HG02943 (cell line): ENCODE results near the gene UTS2R.
"Not testable (repeated sequence)": the region's sequence is repeated elsewhere in the genome, so short reads cannot be mapped to it uniquely, and the experiment has no call there.

Experiments used
- ATAC-seq: cut with Tn5 transposase; IDR thresholded peaks from one replicate; pipeline ENCODE4 v1.9.1; 2021; ENCODE audit warnings: mild to moderate bottlenecking, low read depth, moderate library complexity; ENCODE audit not compliant: unreplicated experiment

The UTS2R gene

DNA sequence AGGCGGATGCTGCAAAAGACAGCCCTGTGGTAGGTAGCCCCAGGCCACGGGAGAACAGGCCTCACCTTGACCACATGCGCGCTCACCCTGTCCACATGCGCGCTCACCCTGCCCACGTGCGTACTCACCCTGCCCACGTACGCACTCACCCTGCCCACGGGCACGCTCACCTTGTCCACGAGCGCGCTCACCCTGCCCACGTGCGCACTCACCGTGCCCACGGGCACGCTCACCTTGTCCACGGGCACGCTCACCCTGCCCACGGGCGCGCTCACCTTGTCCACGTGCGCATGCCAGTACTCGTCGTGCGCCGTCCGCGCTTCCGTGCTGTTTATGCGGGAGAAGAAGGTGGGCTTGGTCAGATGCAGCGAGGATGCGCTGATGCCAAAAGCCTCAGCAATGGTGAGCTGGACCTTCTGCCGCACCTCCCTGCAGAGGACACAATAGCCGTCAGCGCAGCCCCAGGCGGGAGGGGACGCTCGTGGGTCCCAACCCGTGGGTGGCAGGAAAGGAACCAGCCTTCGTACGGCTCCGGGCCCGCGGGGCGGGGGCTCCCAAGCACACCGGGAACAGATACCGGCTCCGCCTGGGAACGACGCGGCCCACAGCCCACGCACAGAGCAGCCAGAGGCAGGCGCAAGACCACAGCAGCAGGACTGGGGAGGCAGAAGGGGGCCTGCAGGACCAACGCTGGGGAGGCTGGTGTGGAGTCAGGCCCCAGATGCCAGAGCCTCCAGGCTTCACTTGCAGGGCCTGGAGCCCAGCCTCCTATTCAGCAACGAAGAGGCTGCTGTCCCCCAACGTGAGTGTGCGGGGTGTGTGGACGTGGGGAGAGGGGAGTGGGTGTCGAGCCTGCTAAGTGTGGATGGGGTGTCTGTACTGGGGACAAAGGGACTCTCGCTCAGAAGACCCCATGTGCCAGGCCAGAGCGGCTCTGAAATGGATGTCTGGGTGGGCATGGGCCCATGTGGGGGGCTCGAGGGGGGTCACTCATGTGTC is 32.4 kb downstream of the UTS2R start:
- ATAC-seq: no peak

- no peak for ATAC-seq
Observed at GRCh38 chr17:82405051-82405450, 33.5 kb downstream of the UTS2R start.

GRCh38 chr17:82406131-82406671 is 34.6 kb downstream of the UTS2R start:
- ATAC-seq: no peak

GRCh38 chr17:82407255-82407654 is 35.7 kb downstream of the UTS2R start:
- ATAC-seq: no peak

DNA sequence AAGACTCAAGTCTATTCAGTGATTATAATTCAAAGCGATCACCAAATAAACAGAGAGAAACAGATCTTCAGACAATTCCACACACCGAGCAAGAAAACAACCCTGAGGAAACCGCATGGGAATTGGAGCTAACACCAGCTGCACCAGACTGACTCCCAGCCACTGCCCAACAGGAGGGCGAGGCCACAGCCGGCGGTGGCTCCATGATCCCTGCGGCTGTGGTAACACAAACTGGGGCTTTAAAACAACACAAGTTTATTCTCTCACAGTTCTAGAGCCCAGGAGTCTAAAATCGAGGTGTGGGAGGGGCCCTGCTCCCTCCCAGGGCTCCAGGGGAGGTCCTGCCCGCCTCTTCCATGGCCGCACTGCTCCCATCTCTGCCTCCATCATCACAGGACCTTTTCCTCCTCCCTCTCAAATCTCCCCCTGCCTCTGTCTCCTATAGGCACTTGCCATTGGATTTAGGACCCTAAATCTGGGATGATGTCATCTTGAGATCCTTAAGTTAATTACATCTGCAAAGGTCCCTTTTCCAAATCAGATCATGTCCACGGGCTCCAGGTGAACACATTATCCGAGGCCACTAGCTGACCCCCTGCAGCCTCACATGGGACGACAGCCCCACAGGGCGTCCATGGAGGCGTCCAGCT is 36.8 kb downstream of the UTS2R start:
- ATAC-seq: no peak

- no peak for ATAC-seq
Observed at GRCh38 chr17:82408938-82409318, 37.4 kb downstream of the UTS2R start.

DNA sequence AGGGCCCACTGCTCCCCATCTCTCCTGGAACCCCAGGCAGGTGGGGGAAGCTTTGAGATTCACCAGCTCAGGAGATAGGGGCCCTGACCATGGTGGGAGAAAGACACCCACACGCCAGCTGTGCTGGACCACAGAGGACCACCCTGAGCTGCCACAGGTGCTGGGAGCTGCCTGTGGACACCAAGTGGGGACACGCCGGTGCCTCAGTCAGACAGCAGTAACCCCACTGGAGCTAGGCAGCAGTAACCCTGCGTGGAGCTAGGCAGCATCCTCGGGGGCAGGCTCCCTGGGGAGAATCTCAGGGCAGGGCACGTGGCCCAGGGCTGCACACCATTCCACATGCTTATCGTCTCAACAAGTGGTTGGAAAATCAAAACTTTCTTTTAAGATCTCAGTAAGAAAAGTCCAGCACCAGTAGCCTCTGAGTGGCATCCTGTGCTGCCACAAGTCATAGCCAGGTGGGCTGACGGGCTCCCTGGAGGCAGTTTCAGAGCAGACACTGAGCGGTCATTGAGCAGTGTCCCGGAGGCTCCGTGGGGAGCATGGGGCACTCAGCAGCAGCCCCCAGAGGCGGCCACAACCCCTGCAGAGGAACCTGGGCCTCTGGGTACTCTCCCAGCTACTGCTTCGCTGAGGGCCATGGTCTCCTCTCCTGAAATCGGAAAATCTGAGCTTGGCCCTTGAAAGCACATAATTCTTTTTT is 38.6 kb downstream of the UTS2R start:
- ATAC-seq: no peak

DNA sequence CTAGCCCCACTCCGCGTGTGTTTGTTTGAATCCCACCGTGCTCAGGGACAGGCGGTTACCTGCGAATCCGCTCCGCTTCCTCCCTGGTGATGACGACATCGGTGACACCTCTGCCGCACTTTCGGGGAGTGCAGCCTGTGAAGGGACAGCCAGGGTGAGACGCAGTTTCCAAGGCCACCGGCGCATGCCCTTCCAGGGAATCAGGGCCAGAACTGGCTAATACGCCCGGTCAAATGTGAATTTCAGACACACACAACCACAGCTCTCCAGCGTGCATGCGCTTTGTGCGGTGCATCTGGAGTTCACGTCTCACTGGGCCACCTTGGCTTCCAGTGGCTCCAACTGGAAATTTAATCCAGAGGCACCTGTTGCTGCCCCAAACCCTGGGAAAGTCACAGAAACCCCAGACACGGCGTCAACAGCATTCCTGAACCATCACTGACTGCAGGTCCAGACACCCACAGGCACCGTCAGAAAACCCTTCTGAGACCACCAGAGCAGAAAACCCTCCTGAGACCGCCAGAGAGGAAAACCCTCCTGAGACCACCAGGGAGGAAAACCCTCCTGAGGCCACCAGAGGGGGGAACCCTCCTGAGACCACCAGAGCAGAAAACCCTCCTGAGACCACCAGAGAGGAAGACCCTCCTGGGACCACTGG is 40.0 kb downstream of the UTS2R start:
- ATAC-seq: no peak

DNA sequence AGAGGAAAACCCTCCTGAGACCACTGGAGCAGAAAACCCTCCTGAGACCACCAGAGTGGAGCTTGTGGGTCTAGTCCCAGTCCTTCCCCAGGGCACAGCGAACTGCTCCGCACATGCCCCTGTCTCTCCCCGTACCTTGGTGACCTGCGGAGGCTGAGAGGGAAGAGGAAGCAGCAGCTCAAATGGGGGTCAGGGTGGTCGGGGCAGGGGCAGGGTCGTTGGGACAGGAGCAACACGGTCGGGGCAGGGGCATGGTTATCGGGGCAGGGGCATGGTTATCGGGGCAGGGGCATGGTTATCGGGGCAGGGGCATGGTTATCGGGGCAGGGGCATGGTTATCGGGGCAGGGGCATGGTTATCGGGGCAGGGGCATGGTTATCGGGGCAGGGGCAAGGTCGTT is 40.5 kb downstream of the UTS2R start:
- not testable (repeated sequence) for ATAC-seq

GRCh38 chr17:82412535-82413520 is 41.3 kb downstream of the UTS2R start:
- no peak for ATAC-seq

GRCh38 chr17:82414548-82415281 is 43.1 kb downstream of the UTS2R start:
- ATAC-seq: no peak

DNA sequence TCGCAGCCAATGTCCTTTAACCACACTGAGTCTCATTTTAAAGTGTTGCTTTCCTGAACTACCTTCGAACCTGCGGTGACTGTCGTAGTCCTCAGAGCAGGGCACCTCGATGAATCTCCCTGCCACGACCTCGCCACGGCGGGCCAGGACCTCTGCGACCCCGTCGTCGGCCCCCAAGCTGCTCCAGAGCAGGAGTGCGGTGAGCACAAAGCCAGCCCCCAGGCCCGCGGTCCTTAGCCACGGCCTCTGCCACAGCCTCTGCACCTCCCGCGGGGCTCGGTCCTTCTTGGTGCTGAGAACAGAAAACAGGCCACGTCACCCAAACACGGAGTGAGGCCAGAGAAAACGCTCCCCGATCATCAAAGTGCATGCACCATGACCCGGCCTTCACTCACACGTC is 43.8 kb downstream of the UTS2R start:
- no peak for ATAC-seq

DNA sequence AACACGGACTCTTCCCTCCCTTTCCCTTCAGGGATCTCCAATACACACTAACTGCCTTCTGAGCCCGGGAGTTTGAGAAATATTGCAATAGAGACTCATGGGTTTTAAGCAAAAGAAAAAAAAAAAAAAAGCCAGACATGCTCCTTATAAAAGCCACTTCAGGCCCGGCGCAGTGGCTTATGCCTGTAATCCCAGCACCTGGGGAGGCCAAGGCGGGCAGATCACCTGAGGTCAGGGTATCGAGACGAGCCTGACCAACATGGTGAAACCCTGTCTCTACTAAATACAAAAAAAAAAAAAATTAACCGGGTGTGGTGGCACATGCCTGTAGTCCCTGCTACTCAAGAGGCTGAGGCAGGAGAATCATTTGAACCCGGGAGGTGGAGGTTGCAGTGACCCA is 44.2 kb downstream of the UTS2R start:
- ATAC-seq: no peak

DNA sequence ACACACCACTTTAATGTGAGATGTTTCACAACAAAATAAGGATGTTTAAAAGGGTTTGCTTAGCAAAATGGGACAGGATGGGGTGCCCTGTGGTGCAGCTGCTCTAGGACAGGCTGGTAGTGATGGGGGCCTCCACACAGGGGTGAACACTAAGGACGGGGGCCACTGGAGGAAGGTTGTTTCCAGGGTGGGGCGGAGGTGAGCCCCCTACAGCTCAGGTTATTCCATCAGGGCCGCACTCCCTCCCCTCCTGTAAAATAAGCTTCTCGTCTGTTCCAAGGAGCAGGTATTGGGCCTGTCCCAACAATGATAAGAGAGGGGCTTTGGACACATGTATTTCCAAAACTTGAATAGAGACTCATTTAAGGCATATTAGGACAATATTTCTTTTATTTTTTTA is 44.7 kb downstream of the UTS2R start:
- no peak for ATAC-seq

DNA sequence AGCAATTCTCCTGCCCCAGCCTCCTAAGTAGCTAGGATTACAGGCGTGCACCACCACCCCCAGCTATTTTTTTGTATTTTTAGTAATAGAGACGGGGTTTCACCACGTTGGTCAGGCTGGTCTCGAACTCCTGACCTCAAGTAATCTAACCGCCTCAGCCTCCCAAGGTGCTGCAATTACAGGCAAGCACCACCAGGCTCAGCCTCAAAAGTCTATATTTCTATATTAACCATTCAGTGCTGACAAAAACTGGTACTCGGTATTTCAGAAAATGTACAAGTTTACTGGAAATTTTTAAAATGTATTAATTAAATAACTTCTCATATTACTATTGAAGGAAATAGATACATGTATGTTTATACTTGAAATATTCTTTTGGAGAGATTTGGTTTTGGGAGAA is 45.2 kb downstream of the UTS2R start:
- no peak for ATAC-seq

GRCh38 chr17:82418001-82418986 is 46.7 kb downstream of the UTS2R start, which contains the start of the genes HEXD and OGFOD3:
Gene HEXD (plus strand): TSS chr17:82418347. CDS start chr17:82419800, 1,453 bp downstream.
Gene OGFOD3 (minus strand): TSS chr17:82418586. CDS start chr17:82418485, 101 bp downstream.
- peak; percentile 74 for ATAC-seq

- no peak for ATAC-seq
Observed at GRCh38 chr17:82419540-82419939, 48.0 kb downstream of the UTS2R start.
